ENCODE results near the gene SLC66A1.

Gene SLC66A1

DNA sequence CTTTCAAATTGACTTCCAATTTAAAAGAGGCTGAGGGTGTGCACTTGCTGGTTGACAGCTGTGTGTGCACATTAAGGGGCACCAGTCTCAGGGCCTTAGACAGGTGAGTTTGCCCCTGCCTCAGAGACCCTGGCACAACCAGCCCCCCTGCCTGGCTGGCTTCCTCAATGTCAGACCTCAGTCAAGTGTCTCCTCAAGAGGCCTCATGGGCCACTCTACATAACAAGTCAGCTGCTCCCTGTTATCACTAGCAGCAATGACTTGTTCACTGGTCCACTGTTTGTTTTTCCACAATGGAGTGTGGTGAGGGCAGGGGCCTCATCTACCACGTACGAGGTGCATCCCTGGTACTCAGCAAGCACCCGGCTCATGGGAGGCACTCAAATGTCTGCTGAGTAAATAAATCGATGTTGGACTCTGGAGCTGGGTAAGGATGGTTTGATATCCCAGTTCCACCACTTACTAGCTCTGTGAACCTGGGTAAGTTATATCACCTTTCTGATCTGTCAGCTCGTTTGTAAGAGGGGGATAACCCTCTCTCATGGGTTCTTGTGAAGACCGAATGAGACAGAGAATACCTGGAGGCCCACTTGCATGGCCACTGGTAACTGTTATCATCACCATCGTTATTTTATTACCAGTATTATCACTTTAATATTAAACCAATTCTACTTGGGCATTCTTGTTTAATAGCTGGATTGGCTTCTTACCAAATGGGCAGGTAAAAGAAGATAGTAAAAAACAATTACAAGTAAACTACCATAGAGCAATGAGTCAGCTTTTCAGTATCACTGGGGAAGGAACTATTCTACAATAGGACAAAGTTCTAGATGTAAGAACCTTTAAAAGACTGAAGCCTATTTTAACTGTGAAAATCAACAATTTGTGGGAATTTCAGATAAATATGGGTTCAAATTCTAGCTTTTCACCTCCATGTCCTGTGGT, 64.6 kb downstream of the SLC66A1 start:
- no peak for DNase-seq

DNA sequence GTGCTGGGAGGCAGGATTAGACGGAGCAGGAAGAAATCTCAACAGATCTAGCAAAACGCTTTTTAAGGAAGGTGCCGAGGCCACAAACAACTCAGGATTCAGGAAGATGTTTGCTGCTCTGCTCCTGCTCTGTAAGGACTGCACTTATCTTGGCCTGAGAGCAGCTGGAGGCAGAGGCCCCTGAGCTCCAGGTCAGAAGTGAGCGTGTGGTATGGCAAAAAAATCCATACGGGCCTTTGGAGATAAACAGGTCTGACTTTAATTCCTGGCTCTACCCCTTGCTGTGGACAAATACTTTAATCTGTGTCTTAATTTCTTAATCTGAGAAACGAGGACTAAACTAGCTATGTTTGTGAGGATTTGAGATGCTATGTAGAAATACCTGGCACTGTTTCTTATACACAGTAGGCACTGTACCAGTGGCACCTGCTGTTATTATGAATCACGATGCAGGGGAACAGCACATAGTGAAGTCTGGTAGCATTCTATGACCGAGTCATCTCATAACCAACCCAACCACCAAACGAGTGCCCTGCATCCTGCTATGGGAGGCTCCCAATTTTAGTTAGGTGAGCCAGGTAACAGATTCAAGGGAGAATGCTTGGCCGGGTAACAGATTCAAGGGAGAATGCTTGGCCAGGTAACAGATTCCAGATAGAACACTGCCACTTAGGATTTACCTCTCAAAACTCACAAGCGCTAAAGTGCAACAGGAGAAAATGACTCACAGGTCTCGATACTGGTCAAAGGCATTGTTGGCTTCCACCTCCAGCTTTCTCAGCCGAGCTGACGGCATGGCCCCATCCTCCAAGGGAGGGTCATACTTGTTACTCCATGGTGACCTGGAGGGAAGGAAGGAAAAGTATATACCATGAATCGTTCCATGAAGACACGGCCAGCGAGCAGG, 65.9 kb downstream of the SLC66A1 start:
- DNase-seq, result no peak

Data from hypothalamus (tissue), 51 donors.